ENCODE data around the gene TRAFD1.
"Not testable (repeated sequence)": the region's sequence is repeated elsewhere in the genome, so short reads cannot be mapped to it uniquely, and the experiment has no call there.

TRAFD1 gene

GRCh38 chr12:112158461-112159145 lies 33.2 kb downstream of the TRAFD1 start:
- not testable (repeated sequence) for DNase-seq (ENCODE audit: low read depth in 1 of 2, low spot score in 1 of 2)

- DNase-seq (ENCODE audit: low read depth in 1 of 2, low spot score in 1 of 2): no peak
Measured at GRCh38 chr12:112159146-112159541, 33.8 kb downstream of the TRAFD1 start.

GRCh38 chr12:112160611-112161010 lies 35.3 kb downstream of the TRAFD1 start:
- DNase-seq (ENCODE audit: low read depth in 1 of 2, low spot score in 1 of 2): no peak

- DNase-seq (ENCODE audit: low read depth in 1 of 2, low spot score in 1 of 2): no peak
Measured at GRCh38 chr12:112161711-112162110, 36.4 kb downstream of the TRAFD1 start.

- DNase-seq (ENCODE audit: low read depth in 1 of 2, low spot score in 1 of 2): no peak
Measured at GRCh38 chr12:112162241-112162790, 37.0 kb downstream of the TRAFD1 start.

- DNase-seq (ENCODE audit: low read depth in 1 of 2, low spot score in 1 of 2): no peak
Measured at GRCh38 chr12:112163056-112163455, 37.7 kb downstream of the TRAFD1 start.

- DNase-seq (ENCODE audit: low read depth in 1 of 2, low spot score in 1 of 2): no peak
Measured at GRCh38 chr12:112163471-112163991, 38.2 kb downstream of the TRAFD1 start.

GRCh38 chr12:112164011-112164660 lies 38.8 kb downstream of the TRAFD1 start:
- no peak for DNase-seq (ENCODE audit: low read depth in 1 of 2, low spot score in 1 of 2)

GRCh38 chr12:112165624-112166023 lies 40.3 kb downstream of the TRAFD1 start:
- no peak for DNase-seq (ENCODE audit: low read depth in 1 of 2, low spot score in 1 of 2)

GRCh38 chr12:112166051-112167015 lies 41.0 kb downstream of the TRAFD1 start:
- no peak for DNase-seq (ENCODE audit: low read depth in 1 of 2, low spot score in 1 of 2)

- DNase-seq (ENCODE audit: low read depth in 1 of 2, low spot score in 1 of 2): no peak
Measured at GRCh38 chr12:112167031-112167461, 41.7 kb downstream of the TRAFD1 start.

GRCh38 chr12:112167718-112168525 lies 42.6 kb downstream of the TRAFD1 start:
- DNase-seq (ENCODE audit: low read depth in 1 of 2, low spot score in 1 of 2): no peak

GRCh38 chr12:112168561-112168971 lies 43.2 kb downstream of the TRAFD1 start:
- DNase-seq (ENCODE audit: low read depth in 1 of 2, low spot score in 1 of 2): no peak

- DNase-seq (ENCODE audit: low read depth in 1 of 2, low spot score in 1 of 2): no peak
Measured at GRCh38 chr12:112169161-112169872, 44.0 kb downstream of the TRAFD1 start.

- no peak for DNase-seq (ENCODE audit: low read depth in 1 of 2, low spot score in 1 of 2)
Measured at GRCh38 chr12:112169966-112170365, 44.6 kb downstream of the TRAFD1 start.

- DNase-seq (ENCODE audit: low read depth in 1 of 2, low spot score in 1 of 2): peak in 1 of 2 donors; percentile 6
Measured at GRCh38 chr12:112170376-112170775, 45.0 kb downstream of the TRAFD1 start.

- no peak for DNase-seq (ENCODE audit: low read depth in 1 of 2, low spot score in 1 of 2)
Measured at GRCh38 chr12:112170971-112171596, 45.7 kb downstream of the TRAFD1 start.

GRCh38 chr12:112172556-112173324 lies 47.4 kb downstream of the TRAFD1 start:
- DNase-seq (ENCODE audit: low read depth in 1 of 2, low spot score in 1 of 2): no peak

Data from stimulated activated CD4-positive, alpha-beta T cell treated with anti-CD3 and anti-CD28 coated beads, Interleukin-15, amount 100 ng/mL, for 1 hour (primary cell).